GM12892 (cell line): ENCODE data around the gene HDGFL2.

ENCODE experiments used
- DNase-seq: peaks from one replicate; pipeline ENCODE4 v3.0.0; 2011; ENCODE audit not compliant: insufficient read length
- FAIRE-seq: peaks from 2 replicates; lab custom pipeline; 2011; peaks lifted over from hg19 to GRCh38; lab: Jason Lieb, UNC
- POLR2A ChIP-seq: IDR thresholded peaks from 2 replicates; pipeline ENCODE4 v1.6.1; 2011; ENCODE audit warnings: low read depth, low read length, control low read depth
- POLR2AphosphoS5 ChIP-seq: IDR thresholded peaks from 2 replicates; pipeline ENCODE4 v1.6.1; 2011; ENCODE audit warnings: low read depth, low read length, control low read depth
- TAF1 ChIP-seq: IDR thresholded peaks from 2 replicates; pipeline ENCODE4 v1.6.1; 2011; ENCODE audit warnings: low read depth, mild to moderate bottlenecking, control low read depth, low read length, borderline replicate concordance

The HDGFL2 gene

GRCh38 chr19:4513248-4513647 lies 41.2 kb downstream of the HDGFL2 start:
- TF ChIP-seq POLR2AphosphoS5 (no peak), TAF1 (no peak), POLR2A (no peak)
- FAIRE-seq, result no peak
- DNase-seq, result no peak

GRCh38 chr19:4515732-4516131 lies 43.6 kb downstream of the HDGFL2 start:
- DNase-seq (no peak), FAIRE-seq (no peak)
- TF ChIP-seq POLR2A (no peak), POLR2AphosphoS5 (no peak), TAF1 (no peak)

DNA sequence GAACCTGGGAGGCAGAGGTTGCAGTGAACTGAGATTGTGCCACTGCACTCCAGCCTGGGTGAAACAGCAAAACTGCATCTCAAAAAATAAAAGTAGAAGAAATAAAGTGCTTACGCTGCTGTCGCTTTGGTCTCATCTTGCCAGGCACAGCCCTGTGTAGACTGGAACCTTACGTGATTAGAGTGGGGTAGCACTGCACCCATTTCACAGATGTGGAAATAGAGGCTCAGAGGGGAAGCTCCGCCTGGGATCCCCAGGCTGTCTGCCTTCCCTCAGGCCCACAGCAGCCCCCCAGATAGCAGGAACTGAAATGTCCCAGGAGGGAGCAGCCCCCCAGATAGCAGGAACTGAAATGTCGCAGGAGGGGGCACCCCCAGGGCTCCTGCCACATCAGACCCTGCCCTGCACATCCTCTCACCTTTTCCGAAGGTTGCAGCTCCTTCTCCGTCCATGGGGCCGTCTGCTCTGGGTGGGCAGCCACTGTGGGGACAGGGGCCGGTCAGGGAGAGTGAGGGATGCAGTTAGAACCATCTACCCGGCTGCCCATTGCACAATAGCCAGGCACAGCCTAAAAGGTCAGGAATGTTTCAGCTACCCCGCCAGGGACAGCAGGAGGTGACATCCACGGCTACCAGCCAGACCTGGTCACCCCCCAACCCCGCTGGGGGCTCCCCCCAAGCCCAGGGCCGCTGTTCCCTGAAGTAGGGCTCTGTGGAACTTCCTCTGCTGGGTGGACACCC lies 44.3 kb downstream of the HDGFL2 start:
- DNase-seq (no peak), FAIRE-seq (no peak)
- no peak for TF ChIP-seq POLR2AphosphoS5
- TF ChIP-seq TAF1, result no peak

DNA sequence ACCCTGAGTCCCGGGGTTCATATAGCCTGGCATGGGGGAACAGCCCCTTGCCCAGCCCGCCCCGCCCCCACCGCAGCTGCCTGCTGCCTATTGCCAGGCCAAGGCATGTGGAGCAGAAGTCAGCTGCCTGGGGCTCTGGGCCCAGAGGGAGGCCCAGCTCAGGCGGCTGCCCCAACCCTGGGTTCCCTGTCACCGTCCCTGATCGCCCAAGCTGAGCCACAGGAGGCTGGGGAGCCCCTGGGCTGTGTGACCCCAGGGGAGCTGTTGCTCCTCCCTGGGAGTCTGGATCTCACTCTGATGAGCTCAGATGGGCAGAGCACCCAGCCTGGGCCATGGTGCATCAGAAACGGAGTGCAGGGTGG lies 44.8 kb downstream of the HDGFL2 start:
- FAIRE-seq, result no peak
- no peak for DNase-seq
- TF ChIP-seq POLR2AphosphoS5 (no peak), TAF1 (no peak), POLR2A (no peak)

DNA sequence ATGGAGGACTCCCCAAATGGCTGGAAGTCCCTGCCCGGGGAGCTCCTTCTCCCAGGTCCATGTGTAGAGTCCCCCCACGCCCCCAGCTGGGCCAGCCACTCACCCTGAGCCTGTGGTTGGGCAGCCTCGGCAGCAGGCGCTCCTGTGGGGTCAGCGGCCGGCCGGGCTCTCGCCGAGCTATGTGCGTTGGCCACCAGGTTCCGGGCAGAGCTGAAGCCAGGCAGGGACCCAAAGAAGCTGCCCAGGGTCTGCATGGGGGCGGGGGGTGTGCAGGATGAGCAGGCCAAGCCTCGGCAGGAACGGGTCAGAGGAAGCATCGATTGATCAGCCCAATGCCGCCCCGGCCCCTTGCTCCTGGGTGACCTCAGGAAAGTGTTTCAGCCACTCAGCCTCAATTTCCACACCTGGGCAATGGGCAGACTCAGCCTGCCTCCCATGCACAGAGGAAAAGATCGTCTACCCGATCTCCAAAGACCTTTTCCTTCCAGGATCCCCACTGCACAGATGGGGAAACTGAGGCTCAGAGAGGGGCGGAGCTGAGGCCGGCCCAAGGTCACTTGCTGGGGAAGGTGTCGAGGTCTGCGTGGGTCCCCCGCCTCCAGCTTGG lies 45.5 kb downstream of the HDGFL2 start:
- no peak for FAIRE-seq
- TF ChIP-seq POLR2A, result no peak
- TF ChIP-seq TAF1, result no peak
- no peak for TF ChIP-seq POLR2AphosphoS5
- DNase-seq, result no peak

GRCh38 chr19:4518345-4519171 lies 46.5 kb downstream of the HDGFL2 start, which contains the start of gene PLIN4:
Gene PLIN4 (minus strand): TSS chr19:4518486. CDS start chr19:4518272, 214 bp downstream.
- FAIRE-seq (no peak), DNase-seq (no peak)
- TF ChIP-seq TAF1 (no peak), POLR2A (no peak), POLR2AphosphoS5 (no peak)

DNA sequence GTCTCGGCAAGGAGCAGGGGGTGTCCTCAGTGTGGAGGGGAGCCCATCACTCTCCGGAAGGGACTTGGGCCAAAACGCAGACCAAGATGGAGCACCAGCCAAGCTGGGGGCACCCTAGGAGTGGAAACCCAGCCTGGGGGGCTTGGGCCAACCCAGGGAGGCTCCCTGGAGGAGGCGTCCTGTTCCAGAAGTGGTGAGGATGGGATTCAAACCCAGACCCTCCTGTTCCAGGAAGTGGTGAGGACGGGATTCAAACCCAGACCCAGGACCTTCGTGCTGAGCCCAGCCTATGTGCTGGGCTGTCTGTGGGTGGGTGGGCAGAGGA lies 47.0 kb downstream of the HDGFL2 start:
- TF ChIP-seq POLR2AphosphoS5, result no peak
- no peak for TF ChIP-seq POLR2A
- TF ChIP-seq TAF1, result no peak
- DNase-seq (no peak), FAIRE-seq (no peak)

GRCh38 chr19:4519521-4520277 lies 47.6 kb downstream of the HDGFL2 start:
- TF ChIP-seq TAF1 (no peak), POLR2A (no peak), POLR2AphosphoS5 (no peak)
- FAIRE-seq (no peak), DNase-seq (no peak)

DNA sequence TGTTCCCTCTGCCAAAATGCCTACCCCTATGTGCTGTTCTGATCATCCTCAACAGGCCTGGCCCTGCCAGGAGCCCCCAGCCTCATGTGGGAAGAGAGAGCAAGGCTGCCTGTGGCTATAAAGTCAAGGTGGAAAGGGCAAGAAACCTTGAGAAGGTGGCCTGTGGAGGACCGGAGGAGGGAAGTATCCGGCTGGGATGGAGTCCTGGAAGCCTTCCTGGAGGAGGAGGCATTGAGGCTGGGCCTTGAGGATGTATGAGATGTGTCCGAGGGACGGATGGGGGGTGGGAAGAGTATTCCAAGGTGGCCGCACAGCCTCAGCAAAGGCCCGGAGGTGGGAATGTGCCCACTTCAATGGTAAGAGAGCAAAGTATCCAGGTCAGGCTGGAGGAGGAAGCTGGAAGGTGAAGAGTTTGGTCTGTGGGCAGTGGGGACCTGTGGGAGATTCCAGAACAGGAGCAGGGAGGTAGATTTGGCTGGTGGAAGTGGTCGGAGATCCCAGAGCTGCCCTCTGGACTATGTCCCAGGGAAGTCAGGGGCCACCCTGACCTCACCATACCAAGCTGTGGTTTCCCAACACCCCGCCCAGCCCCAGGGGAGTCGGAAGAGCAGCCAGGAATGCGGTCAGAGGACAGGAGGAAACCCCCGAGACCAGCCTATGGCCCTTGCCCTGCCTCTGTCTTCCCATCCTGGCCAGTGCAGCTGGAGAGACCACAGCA lies 49.2 kb downstream of the HDGFL2 start:
- DNase-seq (no peak), FAIRE-seq (no peak)
- no peak for TF ChIP-seq TAF1

DNA sequence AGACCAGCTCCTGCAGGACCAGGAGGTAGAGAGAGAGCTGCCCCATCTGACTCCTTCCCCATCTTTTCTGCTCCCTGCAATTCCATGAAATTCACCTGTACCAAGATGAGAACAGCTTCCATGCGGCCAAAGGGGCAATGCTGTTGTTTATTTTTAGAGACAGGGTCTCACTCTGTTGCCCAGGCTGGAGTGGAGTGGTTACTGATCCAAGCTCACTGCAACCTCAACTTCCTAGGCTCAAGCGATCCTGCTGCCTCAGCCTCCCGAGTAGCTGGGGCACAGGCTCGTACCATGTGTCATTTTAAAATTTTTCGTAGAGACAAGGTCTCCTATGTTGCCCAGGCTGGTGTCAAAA lies 49.8 kb downstream of the HDGFL2 start:
- TF ChIP-seq TAF1 (no peak), POLR2AphosphoS5 (no peak), POLR2A (no peak)
- DNase-seq (no peak), FAIRE-seq (no peak)
